Gastrocnemius medialis (tissue), 4 donors: ENCODE data around the gene TPGS2.

ENCODE experiments used
- CTCF ChIP-seq, 5 experiments: fragments of 450-650 bp in 3 of 5; fragments of 200-600 bp in 2 of 5; sonication (generic) in 2 of 5; IDR thresholded peaks in 4 of 5; conservative IDR thresholded peaks in 1 of 5; 1 replicate in 4 of 5; 2 replicates in 1 of 5; pipeline ENCODE4 v1.5.1; 2016 to 2019; ENCODE audit warnings: antibody characterized with exemption in 5 of 5, mild to moderate bottlenecking in 3 of 5, moderate library complexity in 3 of 5
- POLR2A ChIP-seq, 2 donors: fragments of 450-650 bp; IDR thresholded peaks; one replicate each; pipeline ENCODE4 v1.6.1; 2017; ENCODE audit warnings: antibody characterized with exemption in 2 of 2, mild to moderate bottlenecking in 2 of 2, moderate library complexity in 2 of 2

DNA sequence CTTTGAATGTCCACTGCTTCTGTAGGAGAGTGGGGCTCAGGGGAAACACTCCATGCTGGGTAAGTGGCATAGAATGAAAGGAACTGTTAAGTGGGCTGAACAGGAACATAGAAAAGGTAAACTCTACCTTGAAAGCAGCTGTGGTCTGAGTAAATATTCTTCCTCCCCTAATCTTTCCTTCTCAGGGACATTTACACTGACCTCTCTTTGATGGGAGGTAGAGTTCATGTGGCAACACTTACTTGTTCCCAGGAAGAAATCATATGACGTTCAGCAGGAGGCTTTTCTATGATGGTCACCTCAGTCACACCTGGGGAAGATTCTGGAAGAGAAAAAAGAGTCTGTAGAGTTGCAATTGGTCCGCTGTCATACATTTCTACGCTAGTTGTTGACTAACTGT lies 10.2 kb downstream of the TPGS2 start:
- no peak for TF ChIP-seq CTCF (IDR thresholded peaks at IDR 0.05 in 4 of 5, conservative IDR thresholded peaks at IDR 0.05 in 1 of 5)
- no peak for TF ChIP-seq POLR2A (IDR thresholded peaks at IDR 0.05)
